Measurements from ENCODE around the gene KRTAP9-8. TPM values are rescaled to one million over a fixed set of nuclear protein-coding genes. Genes with fewer than 3 reads are reported as not detected.
"Not testable (repeated sequence)": the region's sequence is repeated elsewhere in the genome, so short reads cannot be mapped to it uniquely, and the experiment has no call there.

Gene KRTAP9-8, protein sequence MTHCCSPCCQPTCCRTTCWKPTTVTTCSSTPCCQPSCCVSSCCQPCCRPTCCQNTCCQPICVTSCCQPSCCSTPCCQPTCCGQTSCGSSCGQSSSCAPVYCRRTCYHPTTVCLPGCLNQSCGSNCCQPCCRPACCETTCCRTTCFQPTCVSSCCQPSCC
- not detected for total RNA-seq
- total RNA-seq (2013) = not detected

DNA sequence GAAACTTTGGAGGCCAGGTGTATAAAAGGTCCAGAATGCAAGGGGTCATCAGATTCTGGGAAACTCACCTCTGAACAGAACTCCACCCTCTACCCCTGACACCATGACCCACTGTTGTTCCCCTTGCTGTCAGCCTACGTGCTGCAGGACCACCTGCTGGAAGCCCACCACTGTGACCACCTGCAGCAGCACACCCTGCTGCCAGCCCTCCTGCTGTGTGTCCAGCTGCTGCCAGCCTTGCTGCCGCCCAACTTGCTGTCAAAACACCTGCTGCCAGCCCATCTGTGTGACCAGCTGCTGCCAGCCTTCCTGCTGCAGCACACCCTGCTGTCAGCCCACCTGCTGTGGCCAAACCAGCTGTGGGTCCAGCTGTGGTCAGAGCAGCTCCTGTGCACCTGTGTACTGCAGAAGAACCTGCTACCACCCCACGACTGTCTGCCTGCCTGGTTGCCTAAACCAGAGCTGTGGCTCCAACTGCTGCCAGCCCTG is at the start of gene KRTAP9-8:
TSS of gene KRTAP9-8 (plus strand) at position 51 of the 489 bp plus-strand sequence. CDS start at position 104, 53 bp downstream.
- H3K4me1 ChIP-seq (ENCODE audit: control insufficient read depth, insufficient read depth, low read length); H3K27ac Mint-ChIP-seq; H3K27ac ChIP-seq (ENCODE audit: low read length); H3K9me3 Mint-ChIP-seq; H3K36me3 ChIP-seq (ENCODE audit: control insufficient read depth, insufficient read depth, low read length); ATAC-seq; H3K4me1 Mint-ChIP-seq; H3K4me3 ChIP-seq (ENCODE audit: low read length); H3K27me3 ChIP-seq (ENCODE audit: control insufficient read depth, insufficient read depth, low read length); H3K9me3 ChIP-seq (ENCODE audit: control insufficient read depth, insufficient read depth, low read length); intact Hi-C loops (cut with micrococcal nuclease); H3K36me3 Mint-ChIP-seq; DNase-seq; H3K4me3 Mint-ChIP-seq: not testable (repeated sequence)
- peaks cover 36 to 43% of the 10 kb centered on the region in 2 donors for H3K27me3 Mint-ChIP-seq (ENCODE audit: low read depth in 2 of 2)
- whole genome bisulfite sequencing (ENCODE audit: insufficient coverage) = 66% methylated on average over 2 of the region's 3 CpGs

DNA sequence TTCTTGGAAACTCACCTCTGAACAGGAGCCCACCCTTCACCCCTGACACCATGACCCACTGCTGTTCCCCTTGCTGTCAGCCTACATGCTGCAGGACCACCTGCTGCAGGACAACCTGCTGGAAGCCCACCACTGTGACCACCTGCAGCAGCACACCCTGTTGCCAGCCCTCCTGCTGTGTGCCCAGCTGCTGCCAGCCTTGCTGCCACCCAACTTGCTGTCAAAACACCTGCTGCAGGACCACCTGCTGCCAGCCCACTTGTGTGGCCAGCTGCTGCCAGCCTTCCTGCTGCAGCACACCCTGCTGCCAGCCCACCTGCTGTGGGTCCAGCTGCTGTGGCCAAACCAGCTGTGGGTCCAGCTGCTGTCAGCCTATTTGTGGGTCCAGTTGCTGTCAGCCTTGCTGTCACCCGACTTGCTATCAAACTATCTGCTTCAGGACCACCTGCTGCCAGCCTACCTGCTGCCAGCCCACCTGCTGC is 47.9 kb upstream of the KRTAP9-8 start, which contains the start of gene KRTAP9-1:
TSS of gene KRTAP9-1 (plus strand) at position 51 of the 482 bp plus-strand sequence. CDS start at position 51, 0 bp downstream.
- H3K36me3 ChIP-seq (ENCODE audit: control insufficient read depth, insufficient read depth, low read length); H3K4me3 Mint-ChIP-seq; H3K27me3 ChIP-seq (ENCODE audit: control insufficient read depth, insufficient read depth, low read length); H3K4me1 ChIP-seq (ENCODE audit: control insufficient read depth, insufficient read depth, low read length); H3K9me3 Mint-ChIP-seq; H3K36me3 Mint-ChIP-seq; H3K4me1 Mint-ChIP-seq; H3K4me3 ChIP-seq (ENCODE audit: low read length); intact Hi-C loops (cut with micrococcal nuclease); H3K9me3 ChIP-seq (ENCODE audit: control insufficient read depth, insufficient read depth, low read length); H3K27ac ChIP-seq (ENCODE audit: low read length); H3K27ac Mint-ChIP-seq; DNase-seq; ATAC-seq: not testable (repeated sequence)
- peaks cover 24 to 56% of the 10 kb centered on the region in 2 donors for H3K27me3 Mint-ChIP-seq (ENCODE audit: low read depth in 2 of 2)
- WGBS (ENCODE audit: insufficient coverage) = 70% methylated on average over 1 of the region's 1 CpG

DNA sequence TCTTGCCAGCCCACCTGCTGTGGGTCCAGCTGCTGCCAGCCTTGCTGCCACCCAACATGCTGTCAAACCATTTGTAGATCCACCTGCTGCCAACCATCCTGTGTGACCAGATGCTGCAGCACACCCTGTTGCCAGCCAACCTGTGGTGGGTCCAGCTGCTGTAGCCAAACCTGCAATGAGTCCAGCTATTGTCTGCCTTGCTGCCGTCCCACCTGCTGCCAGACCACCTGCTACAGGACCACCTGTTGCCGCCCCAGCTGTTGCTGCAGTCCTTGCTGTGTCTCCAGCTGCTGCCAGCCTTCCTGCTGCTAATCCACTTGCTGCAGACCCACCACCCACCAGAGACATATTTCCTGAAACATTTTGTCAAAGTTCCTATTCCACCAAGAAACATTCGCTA is 47.5 kb upstream of the KRTAP9-8 start:
- TF ChIP-seq, protein P1, sequence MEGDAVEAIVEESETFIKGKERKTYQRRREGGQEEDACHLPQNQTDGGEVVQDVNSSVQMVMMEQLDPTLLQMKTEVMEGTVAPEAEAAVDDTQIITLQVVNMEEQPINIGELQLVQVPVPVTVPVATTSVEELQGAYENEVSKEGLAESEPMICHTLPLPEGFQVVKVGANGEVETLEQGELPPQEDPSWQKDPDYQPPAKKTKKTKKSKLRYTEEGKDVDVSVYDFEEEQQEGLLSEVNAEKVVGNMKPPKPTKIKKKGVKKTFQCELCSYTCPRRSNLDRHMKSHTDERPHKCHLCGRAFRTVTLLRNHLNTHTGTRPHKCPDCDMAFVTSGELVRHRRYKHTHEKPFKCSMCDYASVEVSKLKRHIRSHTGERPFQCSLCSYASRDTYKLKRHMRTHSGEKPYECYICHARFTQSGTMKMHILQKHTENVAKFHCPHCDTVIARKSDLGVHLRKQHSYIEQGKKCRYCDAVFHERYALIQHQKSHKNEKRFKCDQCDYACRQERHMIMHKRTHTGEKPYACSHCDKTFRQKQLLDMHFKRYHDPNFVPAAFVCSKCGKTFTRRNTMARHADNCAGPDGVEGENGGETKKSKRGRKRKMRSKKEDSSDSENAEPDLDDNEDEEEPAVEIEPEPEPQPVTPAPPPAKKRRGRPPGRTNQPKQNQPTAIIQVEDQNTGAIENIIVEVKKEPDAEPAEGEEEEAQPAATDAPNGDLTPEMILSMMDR (IDR thresholded peaks at IDR 0.05) = no peak
- H3K36me3 Mint-ChIP-seq = no peaks in the 10 kb centered on the region
- H3K4me1 Mint-ChIP-seq = no peaks in the 10 kb centered on the region
- no peak overlapping the region for H3K4me3 Mint-ChIP-seq
- Histone ChIP-seq H3K27ac (ENCODE audit: low read length) (no peak overlapping the region), H3K9me3 (ENCODE audit: control insufficient read depth, insufficient read depth, low read length) (no peaks in the 10 kb centered on the region), H3K4me3 (ENCODE audit: low read length) (no peak overlapping the region), H3K36me3 (ENCODE audit: control insufficient read depth, insufficient read depth, low read length) (no peaks in the 10 kb centered on the region), H3K27me3 (ENCODE audit: control insufficient read depth, insufficient read depth, low read length) (no peaks in the 10 kb centered on the region), H3K4me1 (ENCODE audit: control insufficient read depth, insufficient read depth, low read length) (no peaks in the 10 kb centered on the region)
- H3K9me3 Mint-ChIP-seq = no peaks in the 10 kb centered on the region
- intact Hi-C loops (cut with micrococcal nuclease) = no loop called here
- DNase-seq (no peak), ATAC-seq (no peak)
- H3K27ac Mint-ChIP-seq = no peak overlapping the region
- H3K27me3 Mint-ChIP-seq (ENCODE audit: low read depth in 2 of 2) = peaks cover 24 to 52% of the 10 kb centered on the region in 2 donors
- WGBS (ENCODE audit: insufficient coverage) = 87% methylated on average over 3 of the region's 3 CpGs

DNA sequence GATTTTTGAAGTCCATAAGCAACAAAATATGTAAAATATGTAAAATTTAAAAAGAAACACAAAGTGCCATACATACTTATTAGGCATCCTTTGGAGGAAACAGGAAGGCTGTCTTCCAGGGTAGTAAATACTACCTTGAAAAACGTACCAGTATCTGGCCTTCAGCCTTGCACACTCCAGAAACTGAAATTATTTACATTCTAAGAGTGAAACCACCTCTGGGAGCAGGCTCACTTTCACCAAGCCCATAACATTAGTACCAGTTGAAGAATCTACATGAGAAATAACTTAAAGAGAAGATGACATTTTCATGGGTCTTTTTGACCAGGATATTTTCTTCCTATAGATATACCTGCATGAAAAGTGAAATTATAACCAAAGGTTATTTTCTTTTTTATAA is 41.7 kb upstream of the KRTAP9-8 start:
- H3K27me3 Mint-ChIP-seq (ENCODE audit: low read depth in 2 of 2) = peaks cover 20 to 53% of the 10 kb centered on the region in 2 donors
- H3K36me3 Mint-ChIP-seq = no peaks in the 10 kb centered on the region
- Histone ChIP-seq H3K4me3 (ENCODE audit: low read length) (no peak overlapping the region), H3K27me3 (ENCODE audit: control insufficient read depth, insufficient read depth, low read length) (peaks cover 2% of the 10 kb centered on the region), H3K9me3 (ENCODE audit: control insufficient read depth, insufficient read depth, low read length) (no peaks in the 10 kb centered on the region), H3K4me1 (ENCODE audit: control insufficient read depth, insufficient read depth, low read length) (no peaks in the 10 kb centered on the region), H3K27ac (ENCODE audit: low read length) (no peak overlapping the region), H3K36me3 (ENCODE audit: control insufficient read depth, insufficient read depth, low read length) (no peaks in the 10 kb centered on the region)
- no peak overlapping the region for H3K4me3 Mint-ChIP-seq
- intact Hi-C loops (cut with micrococcal nuclease) = no loop called here
- H3K4me1 Mint-ChIP-seq = no peaks in the 10 kb centered on the region
- 33% methylated on average over 1 of the region's 1 CpG for WGBS (ENCODE audit: insufficient coverage)
- ATAC-seq (no peak), DNase-seq (no peak)
- H3K27ac Mint-ChIP-seq = no peak overlapping the region
- no peaks in the 10 kb centered on the region for H3K9me3 Mint-ChIP-seq
- TF ChIP-seq, protein P1 (IDR thresholded peaks at IDR 0.05) = no peak
